CD4-positive, alpha-beta memory T cell (primary cell): ENCODE measurements around the gene EXOSC9. TPM values are rescaled to one million over a fixed set of nuclear protein-coding genes. Genes with fewer than 3 reads are reported as not detected.

Experiments used
- CTCF ChIA-PET: fragments of 350-600 bp; sonication (Branson Sonifier 250); formaldehyde crosslinking; loops from one replicate; lab custom pipeline; 2021; ENCODE audit warnings: inconsistent platforms; ENCODE audit not compliant: partially characterized antibody; lab: Charles Lee
- POLR2A ChIA-PET: fragments of 350-600 bp; sonication (Branson Sonifier 250); formaldehyde crosslinking; loops from one replicate; lab custom pipeline; 2021; ENCODE audit not compliant: partially characterized antibody; lab: Charles Lee
- DNase-seq, 5 donors: peaks; one replicate each; pipeline versions ENCODE4 v3.0.0 to v3.0.0-alpha.2; 2020 to 2022; ENCODE audit warnings: mixed read lengths in 1 of 5
- H3K27ac ChIP-seq: one replicate; pipeline ENCODE4 v1.7.0; 2013; ENCODE audit warnings: low read depth, low read length
- H3K27me3 ChIP-seq: 2 replicates; pipeline ENCODE4 v1.7.0; 2013; ENCODE audit warnings: mild to moderate bottlenecking, low read length, moderate library complexity; ENCODE audit not compliant: insufficient read depth
- H3K36me3 ChIP-seq: 2 replicates; pipeline ENCODE4 v1.7.0; 2013; ENCODE audit warnings: mild to moderate bottlenecking, low read length, moderate library complexity; ENCODE audit not compliant: insufficient read depth
- H3K4me1 ChIP-seq: 2 replicates; pipeline ENCODE4 v1.7.0; 2013; ENCODE audit warnings: mild to moderate bottlenecking, low read length, moderate library complexity; ENCODE audit not compliant: insufficient read depth
- H3K4me3 ChIP-seq, 2 donors: one replicate each; pipeline ENCODE4 v1.7.0; 2013; ENCODE audit warnings: low read length in 2 of 2, mild to moderate bottlenecking in 1 of 2
- H3K9me3 ChIP-seq, 2 donors: one replicate each; pipeline ENCODE4 v1.7.0; 2013; ENCODE audit warnings: low read length in 2 of 2, control low read depth in 1 of 2; ENCODE audit not compliant: control insufficient read depth in 1 of 2
- H3K27ac Mint-ChIP-seq, 7 donors: one replicate each; pipeline ENCODE4 v1.8.0; 2020 to 2021; ENCODE audit warnings: mixed read lengths in 7 of 7, mild to moderate bottlenecking in 6 of 7, inconsistent platforms in 3 of 7, moderate library complexity in 3 of 7
- H3K27me3 Mint-ChIP-seq, 2 donors: one replicate each; pipeline ENCODE4 v1.8.0; 2020 to 2021; ENCODE audit warnings: mixed read lengths in 2 of 2
- H3K36me3 Mint-ChIP-seq, 2 donors: one replicate each; pipeline ENCODE4 v1.8.0; 2020 to 2021; ENCODE audit warnings: mixed read lengths in 2 of 2, inconsistent platforms in 1 of 2, mild to moderate bottlenecking in 1 of 2
- H3K4me1 Mint-ChIP-seq, 4 donors: one replicate each; pipeline ENCODE4 v1.8.0; 2020 to 2021; ENCODE audit warnings: mixed read lengths in 4 of 4, mild to moderate bottlenecking in 1 of 4
- H3K4me3 Mint-ChIP-seq, 8 donors: one replicate each; pipeline ENCODE4 v1.8.0; 2020 to 2021; ENCODE audit warnings: mixed read lengths in 8 of 8, mild to moderate bottlenecking in 7 of 8, moderate library complexity in 6 of 8, inconsistent platforms in 3 of 8
- H3K9me3 Mint-ChIP-seq, 8 donors: one replicate each; pipeline ENCODE4 v1.8.0; 2020 to 2021; ENCODE audit warnings: mixed read lengths in 8 of 8, mild to moderate bottlenecking in 5 of 8, inconsistent platforms in 3 of 8, moderate library complexity in 1 of 8
- intact Hi-C: fragments of 100-400 bp; cut with micrococcal nuclease; formaldehyde crosslinking; loops from one replicate; pipeline ENCODE4 v1.15.1; 2023
- polyA plus RNA-seq, 2 donors: library from polyadenylated mRNA; unstranded; fragments of 300-500 nt; fragmentation: Illumina TruSeq; gene quantifications; one replicate each; pipeline ENCODE4 v1.2.3, GENCODE V29; 2021
- total RNA-seq, 2 experiments: library from RNA; stranded (reverse); gene quantifications; one replicate each; pipeline ENCODE4 v1.2.3, GENCODE V29; 2021

Gene EXOSC9
- total and polyA plus RNA-seq, 4 experiments from 2014 or later = 40.6 to 45.4 (median 44.1) TPM

DNA sequence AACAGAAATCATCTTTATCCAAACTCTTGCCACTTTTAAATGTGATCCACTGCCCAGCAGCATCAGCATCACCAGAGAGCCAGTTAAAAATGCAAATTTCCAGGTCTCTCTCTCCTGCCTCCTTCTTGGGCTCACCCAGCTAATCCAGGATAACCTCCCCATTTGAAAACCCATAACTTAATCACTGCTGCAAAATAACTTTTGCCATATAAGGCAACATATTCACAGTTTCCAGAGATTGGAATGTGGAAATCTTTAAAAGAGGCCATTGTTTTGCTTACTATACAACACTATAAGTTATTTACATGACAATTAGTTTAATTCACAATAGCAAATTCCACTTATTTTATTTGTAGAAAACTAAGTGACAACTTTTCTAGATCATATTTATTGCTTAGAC lies 4.8 kb upstream of the EXOSC9 start:
- no peaks in the 10 kb centered on the region for H3K36me3 ChIP-seq
- H3K4me1 ChIP-seq = peaks cover 18% of the 10 kb centered on the region
- H3K27ac ChIP-seq = no peak overlapping the region
- peaks cover 13 to 30% (median 24%) of the 10 kb centered on the region in 4 donors for H3K4me1 Mint-ChIP-seq
- H3K36me3 Mint-ChIP-seq = peaks cover 0 to 9% of the 10 kb centered on the region in 2 donors
- H3K27me3 Mint-ChIP-seq = peaks cover 0 to 3% of the 10 kb centered on the region in 2 donors
- ChIA-PET POLR2A (no interaction called here), CTCF (no interaction called here)
- no peaks in the 10 kb centered on the region for H3K27me3 ChIP-seq
- H3K4me3 Mint-ChIP-seq = no peak overlapping the region
- intact Hi-C loops = no loop called here
- no peak overlapping the region for H3K4me3 ChIP-seq
- H3K9me3 Mint-ChIP-seq = peaks cover 0 to 2% (median 0%) of the 10 kb centered on the region in 8 donors
- DNase-seq = no peak
- H3K9me3 ChIP-seq = no peaks in the 10 kb centered on the region
- H3K27ac Mint-ChIP-seq = no peak overlapping the region

DNA sequence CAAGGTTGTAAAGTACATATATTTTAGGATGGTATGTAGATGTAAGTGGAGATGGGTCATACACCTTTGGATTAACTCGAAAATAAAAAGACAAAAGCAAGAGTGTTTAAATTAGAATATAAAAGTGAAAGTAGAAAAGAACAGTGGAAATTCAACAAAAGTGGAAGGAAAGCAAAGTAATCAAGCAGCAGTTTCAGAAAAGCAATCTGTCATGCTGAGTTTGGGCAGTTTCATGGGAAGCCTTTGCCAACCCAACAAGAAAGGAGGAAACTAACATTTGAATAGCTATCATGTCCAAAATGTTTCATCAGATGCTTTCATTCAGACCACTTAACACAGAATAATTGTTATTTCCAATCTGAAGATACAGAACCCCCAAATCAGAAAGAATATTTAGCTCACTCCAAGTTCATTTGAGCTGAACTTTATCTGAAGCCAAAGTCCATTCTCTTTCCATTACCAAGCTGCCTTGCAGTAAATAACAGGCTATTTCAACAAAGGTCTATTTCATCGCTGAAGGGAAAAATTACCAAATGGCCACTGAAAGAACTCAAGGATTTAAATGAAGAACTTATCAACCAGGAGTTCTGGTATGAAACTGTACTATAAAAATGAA lies 1.8 kb upstream of the EXOSC9 start:
- CTCF ChIA-PET = interaction anchor here (1.1 kb wide), 1 partner anchor 13 kb away, joined by 4 read pairs; no protein-coding TSS in a partner anchor
- no peak overlapping the region for H3K27ac ChIP-seq
- Mint-ChIP-seq H3K4me1 (peaks cover 24 to 48% (median 38%) of the 10 kb centered on the region in 4 donors), H3K9me3 (peaks cover 0 to 2% (median 0%) of the 10 kb centered on the region in 8 donors), H3K27me3 (peaks cover 0 to 3% of the 10 kb centered on the region in 2 donors), H3K4me3 (peak overlapping the region in 7 of 8 donors; percentile 30 to 100 (median 96)), H3K27ac (peak overlapping the region; percentile 41 to 100 (median 94)), H3K36me3 (peaks cover 6 to 23% of the 10 kb centered on the region in 2 donors)
- DNase-seq = no peak
- intact Hi-C loops = no loop called here
- peaks cover 6% of the 10 kb centered on the region for H3K36me3 ChIP-seq
- no peaks in the 10 kb centered on the region for H3K27me3 ChIP-seq
- POLR2A ChIA-PET = interaction anchor here (1.5 to 3.8 kb wide), 2 partner anchors 19 to 24 kb away, joined by 3 to 56 read pairs; partner anchors contain the start of gene CCNA2
- peak overlapping the region in 1 of 2 donors; percentile 1 for H3K4me3 ChIP-seq
- H3K9me3 ChIP-seq = no peaks in the 10 kb centered on the region
- peaks cover 43% of the 10 kb centered on the region for H3K4me1 ChIP-seq

DNA sequence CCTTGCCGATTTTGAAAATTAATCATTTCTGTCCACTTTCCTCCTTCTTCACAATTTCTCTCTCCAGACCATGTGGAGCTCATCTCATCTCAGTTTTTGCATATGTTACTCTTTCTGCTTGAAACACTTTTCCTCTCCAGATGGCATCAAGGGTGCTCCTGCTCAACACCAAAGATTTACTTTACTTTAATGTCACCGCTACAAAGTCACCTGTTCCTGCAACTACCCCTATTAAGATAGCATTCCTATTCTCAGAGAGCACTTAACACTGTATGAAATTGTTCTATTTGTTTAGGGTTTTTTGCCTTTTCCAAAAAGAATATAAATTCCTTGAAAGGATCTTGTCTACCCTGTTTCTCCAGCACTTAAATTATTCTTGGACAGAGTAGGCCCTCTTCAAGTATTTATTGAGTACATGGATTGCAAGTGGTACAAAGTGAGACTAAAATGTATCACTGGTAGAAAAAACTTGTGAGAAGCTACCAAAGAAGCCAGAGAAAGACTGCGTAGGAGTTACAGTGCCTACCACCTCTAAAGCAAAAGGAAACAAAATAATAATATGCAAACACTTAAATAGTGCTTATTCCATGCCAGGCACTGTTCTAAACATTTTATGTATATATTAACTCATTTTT lies 1.1 kb upstream of the EXOSC9 start:
- CTCF ChIA-PET = interaction anchor here (1.1 to 1.6 kb wide), 2 partner anchors 13 to 25 kb away, joined by 3 to 4 read pairs; no protein-coding TSS in a partner anchor
- peaks cover 0 to 2% (median 0%) of the 10 kb centered on the region in 8 donors for H3K9me3 Mint-ChIP-seq
- DNase-seq = no peak
- peak overlapping the region; percentile 62 to 100 (median 96) for H3K4me3 Mint-ChIP-seq
- Histone ChIP-seq H3K4me1 (peaks cover 50% of the 10 kb centered on the region), H3K4me3 (peak overlapping the region in 1 of 2 donors; percentile 98), H3K27ac (peak overlapping the region; percentile 88), H3K27me3 (no peaks in the 10 kb centered on the region), H3K36me3 (peaks cover 11% of the 10 kb centered on the region), H3K9me3 (no peaks in the 10 kb centered on the region)
- H3K27me3 Mint-ChIP-seq = peaks cover 0 to 3% of the 10 kb centered on the region in 2 donors
- peak overlapping the region; percentile 94 to 100 (median 99) for H3K27ac Mint-ChIP-seq
- peaks cover 12 to 28% of the 10 kb centered on the region in 2 donors for H3K36me3 Mint-ChIP-seq
- H3K4me1 Mint-ChIP-seq = peaks cover 29 to 53% (median 41%) of the 10 kb centered on the region in 4 donors
- intact Hi-C loops = loop anchor here (2.0 to 5.0 kb wide), 3 partner anchors 71 to 618 kb away; partner anchors contain the start of gene BBS7
- POLR2A ChIA-PET = interaction anchor here (0.6 to 3.8 kb wide), 5 partner anchors 18 to 729 kb away, joined by 3 to 56 read pairs (median 10); partner anchors contain the start of genes ANXA5 and CCNA2

DNA sequence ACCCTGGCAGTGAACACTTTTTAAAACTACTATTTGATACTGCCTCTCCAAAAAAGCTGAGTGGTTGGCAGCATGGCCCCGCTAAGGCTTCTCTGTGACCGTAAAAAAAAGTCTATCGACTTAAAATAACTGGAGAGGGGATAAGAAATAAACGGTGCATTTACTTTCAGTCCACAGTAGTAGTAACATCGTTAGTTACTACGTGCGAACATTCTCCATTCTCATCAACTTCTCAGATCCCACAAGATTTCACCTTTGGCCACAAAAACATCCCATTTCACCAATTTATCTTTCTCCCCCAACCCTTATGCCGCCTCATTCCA lies 524 bp upstream of the EXOSC9 start:
- Histone ChIP-seq H3K36me3 (peaks cover 11% of the 10 kb centered on the region), H3K4me3 (peak overlapping the region; percentile 74 to 98), H3K27me3 (no peaks in the 10 kb centered on the region), H3K4me1 (peaks cover 50% of the 10 kb centered on the region), H3K9me3 (no peaks in the 10 kb centered on the region), H3K27ac (peak overlapping the region; percentile 88)
- Mint-ChIP-seq H3K9me3 (peaks cover 0 to 2% (median 0%) of the 10 kb centered on the region in 8 donors), H3K27ac (peak overlapping the region; percentile 94 to 100 (median 99)), H3K4me3 (peak overlapping the region; percentile 92 to 100 (median 96)), H3K36me3 (peaks cover 17 to 34% of the 10 kb centered on the region in 2 donors), H3K4me1 (peaks cover 30 to 52% (median 40%) of the 10 kb centered on the region in 4 donors), H3K27me3 (peaks cover 0 to 3% of the 10 kb centered on the region in 2 donors)
- POLR2A ChIA-PET = interaction anchor here (0.6 to 3.8 kb wide), 5 partner anchors 22 to 729 kb away, joined by 4 to 56 read pairs (median 10); partner anchors contain the start of genes ANXA5, BBS7 and CCNA2
- no peak for DNase-seq
- intact Hi-C loops = loop anchor here (2.0 to 5.0 kb wide), 3 partner anchors 70 to 618 kb away; partner anchors contain the start of gene BBS7
- CTCF ChIA-PET = interaction anchor here (1.6 kb wide), 1 partner anchor 24 kb away, joined by 3 read pairs; no protein-coding TSS in a partner anchor

DNA sequence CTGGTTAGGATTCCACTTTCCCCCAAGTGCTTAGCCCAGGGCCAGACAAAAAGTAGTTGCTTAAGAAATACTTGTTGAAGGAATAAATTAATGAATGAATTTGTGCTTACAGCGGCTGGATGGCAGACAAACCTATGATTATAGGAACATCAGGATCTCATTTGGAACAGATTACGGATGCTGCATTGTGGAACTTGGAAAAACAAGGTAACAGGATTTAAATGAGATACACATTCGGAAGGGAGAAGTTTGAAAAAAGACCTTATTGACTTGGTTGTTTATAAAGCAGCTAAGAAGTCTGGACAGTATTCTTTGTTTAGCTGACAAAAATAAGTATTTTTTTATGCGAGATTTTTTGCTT lies 572 bp downstream of the EXOSC9 start:
- Mint-ChIP-seq H3K27me3 (peaks cover 0 to 3% of the 10 kb centered on the region in 2 donors), H3K27ac (peak overlapping the region; percentile 94 to 100 (median 99)), H3K4me1 (peaks cover 29 to 55% (median 39%) of the 10 kb centered on the region in 4 donors), H3K4me3 (peak overlapping the region; percentile 92 to 100 (median 96)), H3K9me3 (peaks cover 0 to 2% (median 0%) of the 10 kb centered on the region in 8 donors), H3K36me3 (peaks cover 23 to 39% of the 10 kb centered on the region in 2 donors)
- Histone ChIP-seq H3K27me3 (no peaks in the 10 kb centered on the region), H3K36me3 (peaks cover 15% of the 10 kb centered on the region), H3K9me3 (no peaks in the 10 kb centered on the region), H3K4me1 (peaks cover 50% of the 10 kb centered on the region), H3K27ac (peak overlapping the region; percentile 88), H3K4me3 (peak overlapping the region; percentile 74 to 98)
- intact Hi-C loops = loop anchor here (1.0 to 5.0 kb wide), 6 partner anchors 22 to 931 kb away; partner anchors contain the start of genes BBS12, BBS7 and CCNA2
- POLR2A ChIA-PET = interaction anchor here (0.7 to 3.8 kb wide), 10 partner anchors 9 to 931 kb away, joined by 3 to 56 read pairs (median 5); partner anchors contain the start of genes ANXA5, BBS12, BBS7 and BLTP1
- peak in 1 of 5 donors; percentile 36 for DNase-seq
- CTCF ChIA-PET = interaction anchor here (0.7 to 1.6 kb wide), 4 partner anchors 9 to 106 kb away, joined by 3 read pairs; no protein-coding TSS in a partner anchor

DNA sequence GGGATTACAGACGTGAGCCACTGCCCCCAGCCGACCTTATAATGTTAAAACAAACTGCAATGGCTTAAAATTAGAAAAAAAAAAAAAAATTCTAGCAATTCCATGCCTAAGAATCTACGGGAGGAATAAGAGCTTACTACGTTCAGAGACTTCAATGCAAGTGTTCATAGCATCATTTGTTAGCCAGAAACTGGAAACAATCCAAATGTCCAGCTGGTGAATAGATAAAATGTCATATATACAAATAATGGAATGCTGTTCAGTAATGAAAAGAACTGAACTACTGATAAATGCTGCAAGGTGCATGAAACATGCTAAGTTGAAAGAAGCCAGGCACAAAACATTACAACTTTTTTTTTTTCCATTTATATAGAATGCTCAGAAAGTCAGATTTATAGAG lies 5.3 kb downstream of the EXOSC9 start:
- POLR2A ChIA-PET = no interaction called here
- DNase-seq = no peak
- intact Hi-C loops = no loop called here

More for the DNA sequence above, 5.3 kb downstream of the EXOSC9 start:
- Mint-ChIP-seq H3K27me3 (no peaks in the 10 kb centered on the region), H3K27ac (no peak overlapping the region), H3K4me1 (peaks cover 19 to 34% (median 24%) of the 10 kb centered on the region in 4 donors), H3K4me3 (no peak overlapping the region), H3K36me3 (peaks cover 41 to 60% of the 10 kb centered on the region in 2 donors), H3K9me3 (no peaks in the 10 kb centered on the region)
- Histone ChIP-seq H3K27ac (no peak overlapping the region), H3K4me1 (peaks cover 31% of the 10 kb centered on the region), H3K36me3 (peaks cover 39% of the 10 kb centered on the region), H3K4me3 (no peak overlapping the region), H3K27me3 (no peaks in the 10 kb centered on the region), H3K9me3 (no peaks in the 10 kb centered on the region)
- CTCF ChIA-PET = no interaction called here
